ENCODE results near the gene MAFB.

MAFB gene

DNA sequence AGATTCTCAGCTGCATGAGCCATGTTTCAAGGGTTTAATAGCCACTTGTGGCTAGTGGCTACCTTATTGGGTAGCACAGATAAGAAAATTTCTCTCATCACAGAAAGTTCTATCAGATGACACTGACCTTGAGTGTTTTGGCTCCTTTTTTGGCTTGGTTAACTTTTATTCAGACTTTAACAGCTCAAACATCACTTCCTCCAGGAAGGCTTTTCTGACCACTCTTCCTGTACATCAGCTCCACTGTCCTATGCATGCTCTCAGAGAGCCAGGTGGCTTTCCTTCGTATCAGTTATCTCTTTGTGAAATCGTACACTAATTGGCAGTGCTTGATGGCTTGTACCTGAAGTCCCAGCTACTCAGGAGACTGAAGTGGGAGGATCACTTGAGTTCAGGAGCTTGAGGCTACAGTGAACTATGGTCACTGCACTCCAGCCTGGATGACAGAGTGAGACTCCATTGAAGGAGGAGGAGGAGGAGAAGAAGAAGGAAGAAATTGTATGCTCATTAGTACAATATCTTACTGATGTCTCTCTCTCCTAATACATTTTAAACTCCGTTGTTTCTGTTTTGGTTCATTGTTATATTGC is 10.7 kb downstream of the MAFB start:
- TF ChIP-seq, protein P1, sequence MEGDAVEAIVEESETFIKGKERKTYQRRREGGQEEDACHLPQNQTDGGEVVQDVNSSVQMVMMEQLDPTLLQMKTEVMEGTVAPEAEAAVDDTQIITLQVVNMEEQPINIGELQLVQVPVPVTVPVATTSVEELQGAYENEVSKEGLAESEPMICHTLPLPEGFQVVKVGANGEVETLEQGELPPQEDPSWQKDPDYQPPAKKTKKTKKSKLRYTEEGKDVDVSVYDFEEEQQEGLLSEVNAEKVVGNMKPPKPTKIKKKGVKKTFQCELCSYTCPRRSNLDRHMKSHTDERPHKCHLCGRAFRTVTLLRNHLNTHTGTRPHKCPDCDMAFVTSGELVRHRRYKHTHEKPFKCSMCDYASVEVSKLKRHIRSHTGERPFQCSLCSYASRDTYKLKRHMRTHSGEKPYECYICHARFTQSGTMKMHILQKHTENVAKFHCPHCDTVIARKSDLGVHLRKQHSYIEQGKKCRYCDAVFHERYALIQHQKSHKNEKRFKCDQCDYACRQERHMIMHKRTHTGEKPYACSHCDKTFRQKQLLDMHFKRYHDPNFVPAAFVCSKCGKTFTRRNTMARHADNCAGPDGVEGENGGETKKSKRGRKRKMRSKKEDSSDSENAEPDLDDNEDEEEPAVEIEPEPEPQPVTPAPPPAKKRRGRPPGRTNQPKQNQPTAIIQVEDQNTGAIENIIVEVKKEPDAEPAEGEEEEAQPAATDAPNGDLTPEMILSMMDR (IDR thresholded peaks at IDR 0.05; ENCODE audit: insufficient read depth, low read depth, low read length, missing control alignments) = no peak
- no peak for DNase-seq (ENCODE audit: low read depth)
- no peak overlapping the region for H3K4me3 ChIP-seq (ENCODE audit: low read depth, low read length)

DNA sequence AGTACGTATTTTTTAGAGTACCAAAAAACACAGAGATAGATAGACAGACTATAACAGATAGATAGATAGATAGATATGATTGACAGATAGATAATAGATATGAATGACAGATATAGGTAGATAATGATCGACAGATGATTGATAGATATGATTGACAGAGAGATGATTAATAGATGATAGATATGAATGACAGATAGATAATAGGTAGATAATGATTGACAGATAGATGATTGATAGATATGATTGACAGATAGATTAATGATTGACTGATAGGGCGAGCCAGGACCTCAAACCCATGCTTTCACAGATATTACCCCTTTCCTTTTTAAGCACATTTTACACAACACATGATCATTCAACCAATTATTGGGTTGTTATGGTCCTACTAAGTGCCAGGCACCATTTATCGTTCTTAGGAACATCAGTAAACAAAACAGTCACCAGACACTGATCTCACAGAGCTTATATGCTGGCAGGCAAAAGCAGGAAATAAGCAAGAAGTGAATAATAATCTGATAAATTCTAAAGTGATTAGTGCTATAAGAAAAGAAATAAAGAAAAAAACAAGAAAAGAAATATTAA is 11.6 kb downstream of the MAFB start:
- no peak overlapping the region for H3K4me3 ChIP-seq (ENCODE audit: low read depth, low read length)
- DNase-seq (ENCODE audit: low read depth) = no peak
- TF ChIP-seq, protein P1 (IDR thresholded peaks at IDR 0.05; ENCODE audit: insufficient read depth, low read depth, low read length, missing control alignments) = no peak

DNA sequence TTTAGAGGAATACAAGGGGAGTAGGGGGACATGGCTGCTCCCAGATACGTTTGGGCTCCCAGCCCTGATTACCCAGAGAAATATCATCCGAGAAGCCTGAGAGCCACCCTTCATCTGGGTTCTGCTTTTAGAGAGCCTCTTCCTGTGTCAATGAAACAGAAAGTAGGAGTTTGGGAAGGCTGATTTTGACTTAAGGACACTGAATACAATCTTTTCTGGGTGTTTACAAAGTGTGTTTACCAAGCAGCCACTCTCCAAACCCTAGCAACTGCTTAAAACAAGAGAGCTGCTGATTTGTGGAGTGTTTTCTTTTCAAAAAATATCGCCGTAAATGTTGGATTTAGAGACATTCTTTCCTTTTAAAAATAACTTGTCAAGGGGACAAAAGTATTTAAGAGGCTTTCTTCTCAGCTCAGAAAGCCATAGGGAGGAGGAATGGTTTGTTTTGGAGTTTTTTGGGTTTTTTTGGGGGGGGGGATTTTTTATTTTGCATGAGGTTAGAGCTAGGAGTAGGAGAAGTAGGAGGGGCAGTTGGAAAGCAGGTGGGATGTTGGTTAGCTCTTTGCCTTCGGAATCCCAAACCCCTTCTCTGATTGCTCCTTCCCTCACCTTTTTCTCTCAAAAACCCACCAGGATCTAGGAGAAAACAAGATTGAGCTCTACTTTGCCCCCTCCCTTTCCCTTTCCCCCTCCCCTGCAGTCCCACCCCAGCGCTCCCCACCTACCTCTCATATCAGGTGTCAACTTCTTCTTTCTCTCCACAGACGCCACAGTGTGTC is 12.4 kb downstream of the MAFB start:
- no peak for DNase-seq (ENCODE audit: low read depth)
- no peak overlapping the region for H3K4me3 ChIP-seq (ENCODE audit: low read depth, low read length)
- TF ChIP-seq, protein P1 (IDR thresholded peaks at IDR 0.05; ENCODE audit: insufficient read depth, low read depth, low read length, missing control alignments) = no peak

DNA sequence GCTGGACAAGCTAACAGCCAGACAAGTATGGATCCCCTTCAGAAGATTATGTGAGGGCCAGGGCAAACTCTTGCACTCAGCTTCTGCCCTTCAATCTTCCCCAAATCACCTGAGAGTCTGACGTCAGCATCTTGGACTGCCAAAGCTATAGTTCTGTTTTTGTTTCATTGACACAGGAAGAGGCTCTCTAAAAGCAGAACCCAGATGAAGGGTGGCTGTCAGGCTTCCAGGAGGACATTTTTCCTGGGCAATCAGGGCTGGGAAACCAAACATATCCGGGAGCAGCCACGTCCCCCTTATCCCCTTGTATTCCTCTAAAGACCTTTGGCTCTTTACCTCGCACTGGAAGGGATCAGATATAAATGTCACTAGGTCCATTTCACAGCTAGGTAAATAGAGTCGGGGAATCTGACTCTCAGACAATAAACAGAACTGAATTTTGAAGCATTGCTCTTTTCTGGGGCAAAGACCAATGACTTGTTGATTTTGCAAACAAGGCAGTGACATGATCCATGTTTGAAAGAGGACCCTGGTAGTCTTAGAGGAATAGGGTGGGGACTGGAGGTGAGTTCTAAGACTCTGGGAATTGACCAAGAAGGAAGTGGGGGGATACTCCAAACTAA is 13.3 kb downstream of the MAFB start:
- DNase-seq (ENCODE audit: low read depth) = no peak
- TF ChIP-seq, protein P1 (IDR thresholded peaks at IDR 0.05; ENCODE audit: insufficient read depth, low read depth, low read length, missing control alignments) = no peak
- H3K4me3 ChIP-seq (ENCODE audit: low read depth, low read length) = no peak overlapping the region

DNA sequence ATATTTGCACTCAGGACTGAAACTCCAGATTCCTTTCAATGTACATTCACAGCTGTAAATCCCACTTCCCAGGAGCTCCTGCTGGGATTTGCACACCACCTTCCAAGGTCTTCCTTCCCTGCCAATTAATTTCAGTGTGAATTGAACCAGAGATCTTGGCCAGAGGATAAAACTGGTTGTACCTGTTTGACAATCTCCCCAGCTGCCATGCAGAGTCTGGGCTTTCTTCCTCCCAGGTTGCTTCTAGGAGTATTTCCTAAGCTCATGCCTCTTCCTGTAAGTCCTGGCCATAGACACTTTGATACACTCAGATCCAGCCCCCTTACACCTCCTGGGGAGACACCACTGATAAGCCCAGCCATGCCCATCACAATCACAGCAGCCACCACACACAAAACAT is 15.6 kb downstream of the MAFB start:
- no peak for DNase-seq (ENCODE audit: low read depth)
- no peak overlapping the region for H3K4me3 ChIP-seq (ENCODE audit: low read depth, low read length)
- TF ChIP-seq, protein P1 (IDR thresholded peaks at IDR 0.05; ENCODE audit: insufficient read depth, low read depth, low read length, missing control alignments) = no peak

DNA sequence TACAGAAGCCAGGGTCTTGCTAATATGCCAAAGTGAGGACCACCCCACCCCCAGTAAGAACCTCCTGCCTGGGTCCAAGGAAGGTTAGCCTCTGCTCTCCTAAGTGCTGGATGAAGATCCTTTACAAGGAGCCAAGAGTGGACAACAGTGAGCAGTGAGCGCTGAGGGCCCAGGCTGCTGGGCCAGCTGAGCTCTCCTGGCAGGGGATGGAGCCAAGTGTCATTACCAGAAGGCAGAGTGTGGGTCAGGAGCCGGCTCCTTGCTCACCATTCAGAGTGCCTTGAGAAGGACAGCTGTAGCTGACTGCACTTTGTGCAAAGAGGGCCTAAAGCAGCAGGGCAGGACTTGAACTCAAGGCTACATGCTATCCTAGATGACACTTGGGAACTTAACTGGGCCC is 16.9 kb downstream of the MAFB start:
- TF ChIP-seq, protein P1 (IDR thresholded peaks at IDR 0.05; ENCODE audit: insufficient read depth, low read depth, low read length, missing control alignments) = no peak
- no peak for DNase-seq (ENCODE audit: low read depth)
- H3K4me3 ChIP-seq (ENCODE audit: low read depth, low read length) = no peak overlapping the region

Measured in GM12865 (cell line).